H1 (cell line): ENCODE measurements around the gene SLC7A11. TPM values are rescaled to one million over a fixed set of nuclear protein-coding genes. Genes with fewer than 3 reads are reported as not detected.

Experiments used
- CTCF ChIA-PET: fragments of 300-600 bp; sonication (Branson Sonifier 250); formaldehyde crosslinking; loops from one replicate; lab custom pipeline; 2021; ENCODE audit not compliant: partially characterized antibody; lab: Charles Lee
- POLR2A ChIA-PET: fragments of 300-600 bp; sonication (Branson Sonifier 250); formaldehyde crosslinking; loops from one replicate; lab custom pipeline; 2021; ENCODE audit warnings: inconsistent platforms; ENCODE audit not compliant: partially characterized antibody; lab: Charles Lee
- DNase-seq, 2 experiments: peaks; one replicate each; pipeline versions ENCODE4 v3.0.0 to v3.0.0-alpha.2; 2010 to 2022; ENCODE audit warnings: low spot score in 2 of 2, low read depth in 1 of 2, mixed read lengths in 1 of 2
- FAIRE-seq: peaks from 2 replicates; lab custom pipeline; 2011; peaks lifted over from hg19 to GRCh38; lab: Jason Lieb, UNC
- H2AFZ ChIP-seq: 2 replicates; pipeline ENCODE4 v1.8.1; 2012; ENCODE audit warnings: low read length, inconsistent platforms
- H2AK5ac ChIP-seq: 2 replicates; pipeline ENCODE4 v1.6.1; 2013; ENCODE audit warnings: low read depth, low read length
- H2BK120ac ChIP-seq: replicated peaks from 2 replicates; pipeline ENCODE3; 2013; ENCODE audit warnings: low read depth, low read length, inconsistent platforms
- H2BK12ac ChIP-seq: 2 replicates; pipeline ENCODE4 v1.6.1; 2013; ENCODE audit warnings: low read depth, low read length
- H2BK15ac ChIP-seq: 2 replicates; pipeline ENCODE4 v1.6.1; 2013; ENCODE audit warnings: low read length
- H2BK20ac ChIP-seq: 2 replicates; pipeline ENCODE4 v1.6.1; 2013; ENCODE audit warnings: low read length
- H2BK5ac ChIP-seq: 2 replicates; pipeline ENCODE4 v1.6.1; 2013; ENCODE audit warnings: low read depth, low read length
- H3K14ac ChIP-seq: 2 replicates; pipeline ENCODE4 v1.6.1; 2013; ENCODE audit warnings: inconsistent platforms; ENCODE audit not compliant: insufficient read length
- H3K18ac ChIP-seq: 2 replicates; pipeline ENCODE4 v1.6.1; 2013; ENCODE audit warnings: low read length; ENCODE audit errors: extremely low read depth
- H3K23ac ChIP-seq: 2 replicates; pipeline ENCODE4 v1.6.1; 2013; ENCODE audit warnings: inconsistent platforms; ENCODE audit not compliant: insufficient read length
- H3K23me2 ChIP-seq: 2 replicates; pipeline ENCODE4 v1.6.1; 2013; ENCODE audit warnings: low read depth, low read length
- H3K27ac ChIP-seq: 2 replicates; pipeline ENCODE4 v1.6.1; 2011; ENCODE audit warnings: low read depth, low read length, inconsistent platforms
- H3K27me3 ChIP-seq, 4 experiments: replicated peaks in 1 of 4; 1 replicate in 1 of 4; 2 replicates in 3 of 4; pipeline versions ENCODE4 v1.6.1 to v1.8.1; 2011 to 2013; ENCODE audit warnings: low read length in 3 of 4, mild to moderate bottlenecking in 3 of 4, inconsistent platforms in 2 of 4, mixed read lengths in 2 of 4, moderate library complexity in 1 of 4; ENCODE audit not compliant: control insufficient read depth in 3 of 4, insufficient read depth in 3 of 4; ENCODE audit errors: extremely low read depth in 1 of 4
- H3K36me3 ChIP-seq, 4 experiments: 2 replicates each; pipeline versions ENCODE4 v1.6.1 to v1.8.1; 2011 to 2013; ENCODE audit warnings: mild to moderate bottlenecking in 4 of 4, low read length in 3 of 4, moderate library complexity in 2 of 4, control low read depth in 1 of 4, inconsistent platforms in 1 of 4; ENCODE audit not compliant: insufficient read depth in 4 of 4, control insufficient read depth in 2 of 4
- H3K4ac ChIP-seq: replicated peaks from 2 replicates; pipeline ENCODE3; 2013; ENCODE audit warnings: low read length, low read depth, mixed read lengths, inconsistent platforms; ENCODE audit not compliant: insufficient read length
- H3K4me1 ChIP-seq, 4 experiments: replicated peaks in 1 of 4; 1 replicate in 1 of 4; 2 replicates in 3 of 4; pipeline versions ENCODE4 v1.6.1 to v1.8.1; 2011 to 2013; ENCODE audit warnings: low read length in 3 of 4, inconsistent platforms in 2 of 4, mixed read lengths in 1 of 4; ENCODE audit not compliant: insufficient read depth in 4 of 4, control insufficient read depth in 3 of 4
- H3K4me2 ChIP-seq, 2 experiments: 2 replicates each; pipeline versions ENCODE4 v1.6.1 to v1.8.1; 2011 to 2013; ENCODE audit warnings: low read depth in 2 of 2, low read length in 2 of 2, control low read depth in 1 of 2, inconsistent platforms in 1 of 2, mild to moderate bottlenecking in 1 of 2; ENCODE audit not compliant: insufficient read depth in 1 of 2
- H3K4me3 ChIP-seq, 4 experiments: fragments of 200-600, 300-600 bp in 1 of 4; sonication (generic), shearing (Covaris generic), sonication (Bioruptor Twin) in 1 of 4; 2 replicates each; pipeline versions ENCODE4 v1.5.1 to v1.8.1; 2011 to 2016; ENCODE audit warnings: low read length in 4 of 4, low read depth in 3 of 4, control low read depth in 2 of 4, inconsistent platforms in 2 of 4, mild to moderate bottlenecking in 2 of 4, mixed read lengths in 1 of 4, moderate library complexity in 1 of 4; ENCODE audit not compliant: insufficient read depth in 2 of 4; ENCODE audit errors: extremely low read depth in 1 of 4
- H3K56ac ChIP-seq: replicated peaks from 2 replicates; pipeline ENCODE3; 2013; ENCODE audit warnings: low read depth, mild to moderate bottlenecking, mixed read lengths, low read length, inconsistent platforms; ENCODE audit not compliant: insufficient read length
- H3K79me1 ChIP-seq: 2 replicates; pipeline ENCODE4 v1.6.1; 2013; ENCODE audit warnings: low read depth, low read length, control low read depth
- H3K79me2 ChIP-seq, 2 experiments: 2 replicates each; pipeline versions ENCODE4 v1.6.1 to v1.8.1; 2012 to 2013; ENCODE audit warnings: low read length in 2 of 2, mild to moderate bottlenecking in 2 of 2, inconsistent platforms in 1 of 2; ENCODE audit not compliant: insufficient read depth in 2 of 2, control insufficient read depth in 1 of 2
- H3K9ac ChIP-seq, 4 experiments: replicated peaks in 1 of 4; 1 replicate in 1 of 4; 2 replicates in 3 of 4; pipeline versions ENCODE4 v1.6.1 to v1.8.1; 2011 to 2013; ENCODE audit warnings: low read depth in 3 of 4, low read length in 3 of 4, control low read depth in 2 of 4, mild to moderate bottlenecking in 2 of 4, moderate library complexity in 2 of 4, inconsistent platforms in 1 of 4; ENCODE audit errors: extremely low read depth in 1 of 4
- H3K9me3 ChIP-seq, 2 experiments: 2 replicates each; pipeline versions ENCODE4 v1.6.1 to v1.8.1; 2012 to 2013; ENCODE audit warnings: mild to moderate bottlenecking in 2 of 2, moderate library complexity in 2 of 2, control low read depth in 1 of 2, inconsistent platforms in 1 of 2, low read depth in 1 of 2, low read length in 1 of 2, mixed read lengths in 1 of 2; ENCODE audit not compliant: insufficient read depth in 2 of 2
- H4K20me1 ChIP-seq, 2 experiments: replicated peaks in 1 of 2; 2 replicates each; pipeline versions ENCODE3 to v1.8.1; 2011 to 2013; ENCODE audit warnings: inconsistent platforms in 2 of 2, low read length in 2 of 2, mild to moderate bottlenecking in 1 of 2; ENCODE audit not compliant: insufficient read depth in 2 of 2, control insufficient read depth in 1 of 2
- H4K5ac ChIP-seq: 2 replicates; pipeline ENCODE4 v1.6.1; 2013; ENCODE audit warnings: low read length, low read depth, mixed read lengths, inconsistent platforms; ENCODE audit not compliant: insufficient read length
- H4K8ac ChIP-seq: 2 replicates; pipeline ENCODE4 v1.8.0; 2013; ENCODE audit warnings: mild to moderate bottlenecking, moderate library complexity, low read length, inconsistent platforms; ENCODE audit not compliant: insufficient read depth; ENCODE audit errors: extremely low read depth
- H4K91ac ChIP-seq: replicated peaks from 2 replicates; pipeline ENCODE3; 2013; ENCODE audit warnings: low read length, mixed read lengths, inconsistent platforms; ENCODE audit not compliant: insufficient read length
- BACH1 ChIP-seq: IDR thresholded peaks from 2 replicates; pipeline ENCODE4 v1.6.1; 2012; ENCODE audit warnings: low read length, improper control_type of control experiment
- BRCA1 ChIP-seq: IDR thresholded peaks from 2 replicates; pipeline ENCODE4 v1.6.1; 2012; ENCODE audit warnings: low read depth, low read length, improper control_type of control experiment
- CBX5 ChIP-seq: fragments of 300-800, 300-1000 bp; sonication (generic); IDR thresholded peaks from 2 replicates; pipeline ENCODE4 v1.7.1; 2016; ENCODE audit warnings: antibody characterized with exemption, low read length, low read depth
- CHD2 ChIP-seq: IDR thresholded peaks from 2 replicates; pipeline ENCODE4 v1.6.1; 2012; ENCODE audit warnings: low read length, improper control_type of control experiment
- WGBS, 2 experiments: shearing (Covaris generic) in 1 of 2; methylation state at CpG; one replicate each; pipeline versions ENCODE4 v1.1.6 to v1.1.7; 2013 to 2015; ENCODE audit warnings: low lambda C conversion rate in 2 of 2, mixed read lengths in 2 of 2, inconsistent platforms in 1 of 2, low coverage in 1 of 2, missing lambda C conversion rate in 1 of 2; ENCODE audit not compliant: insufficient replicate concordance in 2 of 2, insufficient coverage in 1 of 2, insufficient read length in 1 of 2; ENCODE audit errors: extremely low coverage in 1 of 2, missing lambda C conversion rate in 1 of 2; 5-methylcytosine and 5-hydroxymethylcytosine counted together
- polyA plus RNA-seq, 7 experiments: library from polyadenylated mRNA; depleted of rRNA in 3 of 7; stranded (reverse) in 5 of 7; unstranded in 2 of 7; fragments of >200 nt in 5 of 7; fragments of 200-250 nt in 2 of 7; gene quantifications; 1 replicate in 5 of 7; 2 replicates in 1 of 7; 4 replicates in 1 of 7; pipeline versions ENCODE4 v1.2.1 to v1.2.3, GENCODE V29; 2011 to 2013; ENCODE audit warnings: missing spikeins in 2 of 7, mixed read lengths in 2 of 7
- total RNA-seq: library from RNA; stranded (reverse); fragmentation: NEBNext Ultra II Directional; extraction: Animal tissue kit (Norgen Biotek cat#: 25700); gene quantifications from 2 replicates; pipeline ENCODE4 v1.2.1, GENCODE V29; 2021

SLC7A11 gene
- total and polyA plus RNA-seq, 2 of the 8 experiments (the other 6 are each of a cell fraction or from before 2014, with no cell fraction given): 6.6 to 17.0 TPM

- Histone ChIP-seq H3K4me1 (peaks cover 0 to 7% (median 5%) of the 10 kb centered on the region in 4 experiments; a peak in 2 of 7 replicates), H3K27ac (no peak overlapping the region), H3K23me2 (no peaks in the 10 kb centered on the region), H2AK5ac (no peak overlapping the region), H2BK5ac (no peak overlapping the region), H3K9me3 (no peaks in the 10 kb centered on the region), H3K18ac (no peak overlapping the region), H2BK20ac (no peak overlapping the region), H3K4me2 (no peak overlapping the region), H4K91ac (no peak overlapping the region), H2AFZ (no peak overlapping the region), H4K8ac (no peak overlapping the region), H4K20me1 (no peaks in the 10 kb centered on the region), H3K79me2 (no peaks in the 10 kb centered on the region), H3K56ac (no peak overlapping the region), H2BK15ac (no peak overlapping the region), H3K79me1 (no peaks in the 10 kb centered on the region), H3K14ac (no peak overlapping the region), H2BK120ac (no peak overlapping the region), H3K4ac (no peak overlapping the region), H2BK12ac (no peak overlapping the region), H3K4me3 (no peak overlapping the region), H3K27me3 (no peaks in the 10 kb centered on the region), H4K5ac (no peak overlapping the region), H3K9ac (no peak overlapping the region), H3K23ac (no peak overlapping the region), H3K36me3 (no peaks in the 10 kb centered on the region)
- FAIRE-seq (no peak), DNase-seq (no peak)
- TF ChIP-seq BRCA1 (no peak), CBX5 (no peak), CHD2 (no peak), BACH1 (no peak)
- WGBS, 2 experiments: 91% methylated on average over 4 of the region's 4 CpGs; no CpG with 5 or more reads in 1 of the 2 experiments
- POLR2A ChIA-PET: interaction anchor here (1.5 kb wide), 1 partner anchor 11 kb away, joined by 4 read pairs; no protein-coding TSS in a partner anchor
- CTCF ChIA-PET: interaction anchor here (1.0 to 4.5 kb wide), 5 partner anchors 15 to 340 kb away, joined by 3 to 27 read pairs (median 4); no protein-coding TSS in a partner anchor
Measured at GRCh38 chr4:138189206-138189605, 52.9 kb downstream of the SLC7A11 start.
